ENCODE measurements around the gene HAPLN2.
A peak's percentile ranks its signal among the peaks of the same experiment; 100 is the strongest.
"Not testable (repeated sequence)": the region's sequence is repeated elsewhere in the genome, so short reads cannot be mapped to it uniquely, and the experiment has no call there.

The HAPLN2 gene

DNA sequence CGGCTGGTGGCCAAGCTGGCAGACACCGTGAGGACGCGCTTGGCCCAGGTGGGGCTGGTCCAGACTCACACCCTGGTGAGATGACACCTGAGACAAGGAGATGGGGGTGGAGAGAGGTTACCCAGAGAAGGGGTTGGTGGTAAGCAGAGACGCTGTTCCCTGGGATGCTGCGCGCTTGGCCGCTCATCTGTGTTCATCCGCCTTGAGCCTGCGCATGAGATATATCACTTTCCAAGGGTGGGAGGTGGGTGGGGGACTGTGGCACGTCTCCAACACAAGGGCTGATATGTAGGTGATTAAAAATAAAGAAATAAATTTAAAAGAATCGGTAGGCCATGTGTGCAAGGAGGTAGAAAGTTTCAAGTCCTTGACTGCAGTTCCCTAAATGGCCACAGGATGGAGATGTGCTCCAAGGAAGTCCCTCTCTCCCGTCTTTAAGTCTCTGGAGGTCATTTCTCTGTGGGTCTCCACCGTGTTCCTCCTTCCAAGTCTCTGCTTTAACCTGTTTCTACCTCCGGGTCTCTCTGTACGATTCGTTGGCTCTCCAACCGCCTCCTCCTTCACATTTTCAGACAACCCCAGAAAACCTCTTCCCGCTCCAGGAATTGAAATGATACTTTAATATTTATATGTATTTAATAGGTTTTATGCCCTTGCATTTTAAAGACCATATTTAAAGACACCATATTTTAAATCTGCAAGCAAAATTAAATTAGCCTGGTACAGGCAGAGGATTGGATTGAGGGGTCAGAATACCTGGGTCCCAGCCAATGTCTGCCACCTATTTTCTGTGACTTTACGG, 35.2 kb upstream of the HAPLN2 start:
- no peak overlapping the region for H3K4me3 ChIP-seq (replicated peaks; ENCODE audit: low read depth, low read length)
- TF ChIP-seq, protein P1, sequence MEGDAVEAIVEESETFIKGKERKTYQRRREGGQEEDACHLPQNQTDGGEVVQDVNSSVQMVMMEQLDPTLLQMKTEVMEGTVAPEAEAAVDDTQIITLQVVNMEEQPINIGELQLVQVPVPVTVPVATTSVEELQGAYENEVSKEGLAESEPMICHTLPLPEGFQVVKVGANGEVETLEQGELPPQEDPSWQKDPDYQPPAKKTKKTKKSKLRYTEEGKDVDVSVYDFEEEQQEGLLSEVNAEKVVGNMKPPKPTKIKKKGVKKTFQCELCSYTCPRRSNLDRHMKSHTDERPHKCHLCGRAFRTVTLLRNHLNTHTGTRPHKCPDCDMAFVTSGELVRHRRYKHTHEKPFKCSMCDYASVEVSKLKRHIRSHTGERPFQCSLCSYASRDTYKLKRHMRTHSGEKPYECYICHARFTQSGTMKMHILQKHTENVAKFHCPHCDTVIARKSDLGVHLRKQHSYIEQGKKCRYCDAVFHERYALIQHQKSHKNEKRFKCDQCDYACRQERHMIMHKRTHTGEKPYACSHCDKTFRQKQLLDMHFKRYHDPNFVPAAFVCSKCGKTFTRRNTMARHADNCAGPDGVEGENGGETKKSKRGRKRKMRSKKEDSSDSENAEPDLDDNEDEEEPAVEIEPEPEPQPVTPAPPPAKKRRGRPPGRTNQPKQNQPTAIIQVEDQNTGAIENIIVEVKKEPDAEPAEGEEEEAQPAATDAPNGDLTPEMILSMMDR (IDR thresholded peaks at IDR 0.05; ENCODE audit: insufficient read depth, low read length, poor library complexity, severe bottlenecking): peak; percentile 85
- no peaks in the 10 kb centered on the region for H3K27me3 ChIP-seq (replicated peaks; ENCODE audit: control insufficient read depth, insufficient read depth, low read length)
- DNase-seq (ENCODE audit: extremely low read depth, insufficient read length): no peak
- H3K36me3 ChIP-seq (ENCODE audit: control insufficient read depth, insufficient read depth, low read length): no peaks in the 10 kb centered on the region

DNA sequence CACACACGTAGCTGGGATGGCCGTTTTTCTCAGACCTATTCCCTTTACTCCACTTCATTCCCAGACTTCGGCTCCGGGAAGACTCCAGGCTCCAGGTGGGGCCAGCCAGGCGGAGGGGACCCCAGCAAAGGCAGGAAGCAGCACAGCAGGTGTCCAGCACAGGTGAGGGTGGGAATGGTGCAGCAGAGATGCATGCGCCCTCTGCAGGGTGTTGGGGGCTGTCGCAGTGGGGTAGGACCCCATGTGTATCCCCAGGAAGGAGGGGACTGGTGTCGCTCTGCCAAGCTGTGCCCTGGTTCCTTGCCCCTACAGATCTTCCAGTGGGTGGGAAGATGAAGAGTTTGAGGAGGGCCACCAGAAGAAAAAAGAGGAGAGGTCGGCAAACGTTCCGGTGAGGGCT, 34.4 kb upstream of the HAPLN2 start:
- DNase-seq (ENCODE audit: extremely low read depth, insufficient read length): no peak
- H3K4me3 ChIP-seq (replicated peaks; ENCODE audit: low read depth, low read length): no peak overlapping the region

DNA sequence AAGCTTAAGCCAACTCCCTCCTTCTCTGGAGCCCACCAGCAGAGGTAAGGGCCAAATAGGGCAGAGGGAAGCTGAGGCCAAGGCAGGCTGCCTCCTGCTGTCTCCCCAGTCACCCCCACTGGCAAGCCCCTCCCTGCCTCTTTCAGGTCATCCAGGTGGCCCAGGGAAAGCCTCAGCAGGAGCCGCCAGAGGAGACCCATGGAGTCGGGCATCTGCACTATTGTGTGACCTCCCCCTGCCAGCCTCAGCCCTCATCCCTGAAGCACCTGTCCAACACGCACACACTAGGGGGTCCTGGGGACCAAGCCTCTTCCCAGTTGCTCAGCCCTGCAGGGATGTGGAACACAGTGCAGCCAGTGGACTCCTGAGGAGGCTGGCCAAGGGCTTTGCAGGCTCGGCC, 32.9 kb upstream of the HAPLN2 start:
- TF ChIP-seq, protein P1 (IDR thresholded peaks at IDR 0.05; ENCODE audit: insufficient read depth, low read length, poor library complexity, severe bottlenecking): no peak
- no peak for DNase-seq (ENCODE audit: extremely low read depth, insufficient read length)

More for the DNA sequence above, 34.4 kb upstream of the HAPLN2 start:
- Histone ChIP-seq H3K36me3 (ENCODE audit: control insufficient read depth, insufficient read depth, low read length) (no peaks in the 10 kb centered on the region), H3K27me3 (replicated peaks; ENCODE audit: control insufficient read depth, insufficient read depth, low read length) (no peaks in the 10 kb centered on the region)
- TF ChIP-seq, protein P1 (IDR thresholded peaks at IDR 0.05; ENCODE audit: insufficient read depth, low read length, poor library complexity, severe bottlenecking): peak; percentile 62

DNA sequence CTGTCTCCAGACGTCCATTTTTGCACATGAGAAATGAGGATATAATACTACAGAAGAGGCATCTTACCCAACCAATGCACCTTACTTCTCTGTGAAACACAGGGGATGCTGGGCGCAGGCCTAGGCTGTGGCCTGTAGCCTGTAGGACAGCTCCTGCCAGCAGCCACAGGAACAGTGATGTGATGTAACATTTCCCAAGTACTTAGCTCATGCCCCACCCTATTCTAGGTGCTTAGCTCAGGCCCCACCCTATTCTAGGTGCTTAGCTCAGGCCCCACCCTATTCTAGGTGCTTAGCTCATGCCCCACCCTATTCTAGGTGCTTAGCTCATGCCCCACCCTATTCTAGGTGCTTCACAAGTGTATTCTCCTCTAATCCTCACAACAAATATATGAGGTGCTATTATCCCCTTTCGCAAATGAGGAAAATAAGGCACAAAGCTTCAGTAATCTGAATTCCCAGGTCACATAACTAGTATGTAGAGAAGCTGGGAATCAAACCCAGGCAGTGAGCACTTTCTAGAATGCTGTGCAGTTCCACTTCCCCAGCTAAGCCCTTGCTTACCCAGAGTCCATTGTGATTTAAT, 32.2 kb upstream of the HAPLN2 start:
- TF ChIP-seq, protein P1 (IDR thresholded peaks at IDR 0.05; ENCODE audit: insufficient read depth, low read length, poor library complexity, severe bottlenecking): no peak
- DNase-seq (ENCODE audit: extremely low read depth, insufficient read length): no peak
- no peak overlapping the region for H3K4me3 ChIP-seq (replicated peaks; ENCODE audit: low read depth, low read length)
- no peaks in the 10 kb centered on the region for H3K27me3 ChIP-seq (replicated peaks; ENCODE audit: control insufficient read depth, insufficient read depth, low read length)
- H3K36me3 ChIP-seq (ENCODE audit: control insufficient read depth, insufficient read depth, low read length): no peaks in the 10 kb centered on the region

More for the DNA sequence above, 32.9 kb upstream of the HAPLN2 start:
- Histone ChIP-seq H3K36me3 (ENCODE audit: control insufficient read depth, insufficient read depth, low read length) (no peaks in the 10 kb centered on the region), H3K4me3 (replicated peaks; ENCODE audit: low read depth, low read length) (no peak overlapping the region), H3K27me3 (replicated peaks; ENCODE audit: control insufficient read depth, insufficient read depth, low read length) (no peaks in the 10 kb centered on the region)

DNA sequence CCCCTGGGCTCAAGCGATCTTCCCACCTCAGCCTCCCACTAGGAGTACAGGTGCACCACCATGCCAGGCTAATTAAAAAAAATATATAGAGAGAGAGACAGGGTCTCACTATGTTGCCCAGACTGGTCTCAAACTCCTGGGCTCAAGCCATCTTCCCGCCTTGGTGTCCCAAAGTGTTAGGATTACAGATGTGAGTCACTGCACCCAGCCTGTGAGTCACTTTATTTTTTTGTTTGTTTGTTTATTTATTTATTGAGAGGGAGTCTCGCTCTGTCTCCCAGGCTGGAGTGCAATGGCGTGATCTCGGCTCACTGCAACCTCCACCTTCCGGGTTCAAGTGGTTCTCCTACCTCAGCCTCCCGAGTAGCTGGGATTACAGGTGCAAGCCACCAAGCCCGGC, 31.3 kb upstream of the HAPLN2 start:
- H3K27me3 ChIP-seq (replicated peaks; ENCODE audit: control insufficient read depth, insufficient read depth, low read length); H3K36me3 ChIP-seq (ENCODE audit: control insufficient read depth, insufficient read depth, low read length); DNase-seq (ENCODE audit: extremely low read depth, insufficient read length); H3K4me3 ChIP-seq (replicated peaks; ENCODE audit: low read depth, low read length): not testable (repeated sequence)

DNA sequence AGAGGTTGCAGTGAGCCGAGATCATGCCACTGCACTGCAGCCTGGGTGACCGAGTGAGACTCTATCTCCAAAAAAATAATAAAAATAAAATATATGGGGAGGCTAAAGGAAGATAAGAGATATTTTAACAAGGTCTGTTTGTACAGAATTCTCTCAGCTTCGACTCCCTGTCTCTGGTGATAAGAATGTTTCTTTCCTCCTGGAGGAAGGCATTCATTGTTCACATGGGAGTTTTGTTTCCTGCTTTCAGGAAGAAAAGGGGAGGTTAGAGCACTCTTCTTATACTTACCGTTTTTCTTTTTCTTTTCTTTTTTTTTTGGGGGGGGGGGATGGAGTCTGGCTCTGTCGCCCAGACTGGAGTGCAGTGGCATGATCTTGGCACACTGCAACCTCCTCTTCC, 29.7 kb upstream of the HAPLN2 start:
- Histone ChIP-seq H3K4me3 (replicated peaks; ENCODE audit: low read depth, low read length) (no peak overlapping the region), H3K27me3 (replicated peaks; ENCODE audit: control insufficient read depth, insufficient read depth, low read length) (no peaks in the 10 kb centered on the region), H3K36me3 (ENCODE audit: control insufficient read depth, insufficient read depth, low read length) (peaks cover under 1% of the 10 kb centered on the region)
- TF ChIP-seq, protein P1 (IDR thresholded peaks at IDR 0.05; ENCODE audit: insufficient read depth, low read length, poor library complexity, severe bottlenecking): no peak
- no peak for DNase-seq (ENCODE audit: extremely low read depth, insufficient read length)
